H1 (cell line): ENCODE measurements around the gene EHHADH. TPM values are rescaled to one million over a fixed set of nuclear protein-coding genes. Genes with fewer than 3 reads are reported as not detected.

Experiments used
- CTCF ChIA-PET: fragments of 300-600 bp; sonication (Branson Sonifier 250); formaldehyde crosslinking; loops from one replicate; lab custom pipeline; 2021; ENCODE audit not compliant: partially characterized antibody; lab: Charles Lee
- POLR2A ChIA-PET: fragments of 300-600 bp; sonication (Branson Sonifier 250); formaldehyde crosslinking; loops from one replicate; lab custom pipeline; 2021; ENCODE audit warnings: inconsistent platforms; ENCODE audit not compliant: partially characterized antibody; lab: Charles Lee
- DNase-seq, 2 experiments: peaks; one replicate each; pipeline versions ENCODE4 v3.0.0 to v3.0.0-alpha.2; 2010 to 2022; ENCODE audit warnings: low spot score in 2 of 2, low read depth in 1 of 2, mixed read lengths in 1 of 2
- FAIRE-seq: peaks from 2 replicates; lab custom pipeline; 2011; peaks lifted over from hg19 to GRCh38; lab: Jason Lieb, UNC
- H2AFZ ChIP-seq: 2 replicates; pipeline ENCODE4 v1.8.1; 2012; ENCODE audit warnings: low read length, inconsistent platforms
- H2AK5ac ChIP-seq: 2 replicates; pipeline ENCODE4 v1.6.1; 2013; ENCODE audit warnings: low read depth, low read length
- H2BK120ac ChIP-seq: replicated peaks from 2 replicates; pipeline ENCODE3; 2013; ENCODE audit warnings: low read depth, low read length, inconsistent platforms
- H2BK12ac ChIP-seq: 2 replicates; pipeline ENCODE4 v1.6.1; 2013; ENCODE audit warnings: low read depth, low read length
- H2BK15ac ChIP-seq: 2 replicates; pipeline ENCODE4 v1.6.1; 2013; ENCODE audit warnings: low read length
- H2BK20ac ChIP-seq: 2 replicates; pipeline ENCODE4 v1.6.1; 2013; ENCODE audit warnings: low read length
- H2BK5ac ChIP-seq: 2 replicates; pipeline ENCODE4 v1.6.1; 2013; ENCODE audit warnings: low read depth, low read length
- H3K14ac ChIP-seq: 2 replicates; pipeline ENCODE4 v1.6.1; 2013; ENCODE audit warnings: inconsistent platforms; ENCODE audit not compliant: insufficient read length
- H3K18ac ChIP-seq: 2 replicates; pipeline ENCODE4 v1.6.1; 2013; ENCODE audit warnings: low read length; ENCODE audit errors: extremely low read depth
- H3K23ac ChIP-seq: 2 replicates; pipeline ENCODE4 v1.6.1; 2013; ENCODE audit warnings: inconsistent platforms; ENCODE audit not compliant: insufficient read length
- H3K23me2 ChIP-seq: 2 replicates; pipeline ENCODE4 v1.6.1; 2013; ENCODE audit warnings: low read depth, low read length
- H3K27ac ChIP-seq: 2 replicates; pipeline ENCODE4 v1.6.1; 2011; ENCODE audit warnings: low read depth, low read length, inconsistent platforms
- H3K27me3 ChIP-seq, 4 experiments: replicated peaks in 1 of 4; 1 replicate in 1 of 4; 2 replicates in 3 of 4; pipeline versions ENCODE4 v1.6.1 to v1.8.1; 2011 to 2013; ENCODE audit warnings: low read length in 3 of 4, mild to moderate bottlenecking in 3 of 4, inconsistent platforms in 2 of 4, mixed read lengths in 2 of 4, moderate library complexity in 1 of 4; ENCODE audit not compliant: control insufficient read depth in 3 of 4, insufficient read depth in 3 of 4; ENCODE audit errors: extremely low read depth in 1 of 4
- H3K36me3 ChIP-seq, 4 experiments: 2 replicates each; pipeline versions ENCODE4 v1.6.1 to v1.8.1; 2011 to 2013; ENCODE audit warnings: mild to moderate bottlenecking in 4 of 4, low read length in 3 of 4, moderate library complexity in 2 of 4, control low read depth in 1 of 4, inconsistent platforms in 1 of 4; ENCODE audit not compliant: insufficient read depth in 4 of 4, control insufficient read depth in 2 of 4
- H3K4ac ChIP-seq: replicated peaks from 2 replicates; pipeline ENCODE3; 2013; ENCODE audit warnings: low read length, low read depth, mixed read lengths, inconsistent platforms; ENCODE audit not compliant: insufficient read length
- H3K4me1 ChIP-seq, 4 experiments: replicated peaks in 1 of 4; 1 replicate in 1 of 4; 2 replicates in 3 of 4; pipeline versions ENCODE4 v1.6.1 to v1.8.1; 2011 to 2013; ENCODE audit warnings: low read length in 3 of 4, inconsistent platforms in 2 of 4, mixed read lengths in 1 of 4; ENCODE audit not compliant: insufficient read depth in 4 of 4, control insufficient read depth in 3 of 4
- H3K4me2 ChIP-seq, 2 experiments: 2 replicates each; pipeline versions ENCODE4 v1.6.1 to v1.8.1; 2011 to 2013; ENCODE audit warnings: low read depth in 2 of 2, low read length in 2 of 2, control low read depth in 1 of 2, inconsistent platforms in 1 of 2, mild to moderate bottlenecking in 1 of 2; ENCODE audit not compliant: insufficient read depth in 1 of 2
- H3K4me3 ChIP-seq, 4 experiments: fragments of 200-600, 300-600 bp in 1 of 4; sonication (generic), shearing (Covaris generic), sonication (Bioruptor Twin) in 1 of 4; 2 replicates each; pipeline versions ENCODE4 v1.5.1 to v1.8.1; 2011 to 2016; ENCODE audit warnings: low read length in 4 of 4, low read depth in 3 of 4, control low read depth in 2 of 4, inconsistent platforms in 2 of 4, mild to moderate bottlenecking in 2 of 4, mixed read lengths in 1 of 4, moderate library complexity in 1 of 4; ENCODE audit not compliant: insufficient read depth in 2 of 4; ENCODE audit errors: extremely low read depth in 1 of 4
- H3K56ac ChIP-seq: replicated peaks from 2 replicates; pipeline ENCODE3; 2013; ENCODE audit warnings: low read depth, mild to moderate bottlenecking, mixed read lengths, low read length, inconsistent platforms; ENCODE audit not compliant: insufficient read length
- H3K79me1 ChIP-seq: 2 replicates; pipeline ENCODE4 v1.6.1; 2013; ENCODE audit warnings: low read depth, low read length, control low read depth
- H3K79me2 ChIP-seq, 2 experiments: 2 replicates each; pipeline versions ENCODE4 v1.6.1 to v1.8.1; 2012 to 2013; ENCODE audit warnings: low read length in 2 of 2, mild to moderate bottlenecking in 2 of 2, inconsistent platforms in 1 of 2; ENCODE audit not compliant: insufficient read depth in 2 of 2, control insufficient read depth in 1 of 2
- H3K9ac ChIP-seq, 4 experiments: replicated peaks in 1 of 4; 1 replicate in 1 of 4; 2 replicates in 3 of 4; pipeline versions ENCODE4 v1.6.1 to v1.8.1; 2011 to 2013; ENCODE audit warnings: low read depth in 3 of 4, low read length in 3 of 4, control low read depth in 2 of 4, mild to moderate bottlenecking in 2 of 4, moderate library complexity in 2 of 4, inconsistent platforms in 1 of 4; ENCODE audit errors: extremely low read depth in 1 of 4
- H3K9me3 ChIP-seq, 2 experiments: 2 replicates each; pipeline versions ENCODE4 v1.6.1 to v1.8.1; 2012 to 2013; ENCODE audit warnings: mild to moderate bottlenecking in 2 of 2, moderate library complexity in 2 of 2, control low read depth in 1 of 2, inconsistent platforms in 1 of 2, low read depth in 1 of 2, low read length in 1 of 2, mixed read lengths in 1 of 2; ENCODE audit not compliant: insufficient read depth in 2 of 2
- H4K20me1 ChIP-seq, 2 experiments: replicated peaks in 1 of 2; 2 replicates each; pipeline versions ENCODE3 to v1.8.1; 2011 to 2013; ENCODE audit warnings: inconsistent platforms in 2 of 2, low read length in 2 of 2, mild to moderate bottlenecking in 1 of 2; ENCODE audit not compliant: insufficient read depth in 2 of 2, control insufficient read depth in 1 of 2
- H4K5ac ChIP-seq: 2 replicates; pipeline ENCODE4 v1.6.1; 2013; ENCODE audit warnings: low read length, low read depth, mixed read lengths, inconsistent platforms; ENCODE audit not compliant: insufficient read length
- H4K8ac ChIP-seq: 2 replicates; pipeline ENCODE4 v1.8.0; 2013; ENCODE audit warnings: mild to moderate bottlenecking, moderate library complexity, low read length, inconsistent platforms; ENCODE audit not compliant: insufficient read depth; ENCODE audit errors: extremely low read depth
- H4K91ac ChIP-seq: replicated peaks from 2 replicates; pipeline ENCODE3; 2013; ENCODE audit warnings: low read length, mixed read lengths, inconsistent platforms; ENCODE audit not compliant: insufficient read length
- ASH2L ChIP-seq: fragments of 200-600, 300-600 bp; sonication (generic); IDR thresholded peaks from one replicate; pipeline ENCODE4 v1.7.1; 2017; ENCODE audit warnings: low read length
- CBX8 ChIP-seq: fragments of 300-800, 300-1000 bp; sonication (generic); IDR thresholded peaks from 2 replicates; pipeline ENCODE4 v1.7.1; 2016; ENCODE audit warnings: low read depth, low read length, borderline replicate concordance
- CHD1 ChIP-seq: IDR thresholded peaks from 2 replicates; pipeline ENCODE4 v1.6.1; 2012; ENCODE audit warnings: low read depth, low read length, improper control_type of control experiment
- CHD2 ChIP-seq: IDR thresholded peaks from 2 replicates; pipeline ENCODE4 v1.6.1; 2012; ENCODE audit warnings: low read length, improper control_type of control experiment
- CREB1 ChIP-seq: IDR thresholded peaks from 2 replicates; pipeline ENCODE4 v1.6.1; 2012; ENCODE audit warnings: inconsistent platforms
- FOSL1 ChIP-seq: IDR thresholded peaks from 2 replicates; pipeline ENCODE4 v1.6.1; 2011; ENCODE audit warnings: mild to moderate bottlenecking, low read depth, low read length, moderate library complexity; ENCODE audit not compliant: insufficient read depth
- KDM1A ChIP-seq: fragments of 200-600, 300-600 bp; sonication (generic); IDR thresholded peaks from 2 replicates; pipeline ENCODE4 v1.7.1; 2016; ENCODE audit warnings: mild to moderate bottlenecking, low read length, borderline replicate concordance
- NANOG ChIP-seq: IDR thresholded peaks from 2 replicates; pipeline ENCODE4 v1.6.1; 2011; ENCODE audit warnings: low read length, low read depth, mild to moderate bottlenecking, inconsistent platforms; ENCODE audit not compliant: insufficient read depth, poor library complexity, severe bottlenecking
- PHF8 ChIP-seq: fragments of 200-600 bp; sonication (generic); conservative IDR thresholded peaks from 2 replicates; pipeline ENCODE4 v1.7.1; 2012; ENCODE audit warnings: low read depth, mild to moderate bottlenecking, inconsistent platforms, low read length, moderate library complexity
- RAD21 ChIP-seq, 2 experiments: IDR thresholded peaks in 1 of 2; conservative IDR thresholded peaks in 1 of 2; 2 replicates each; pipeline ENCODE4 v1.6.1; 2011; ENCODE audit warnings: low read depth in 2 of 2, low read length in 2 of 2, improper control_type of control experiment in 1 of 2, inconsistent platforms in 1 of 2, mild to moderate bottlenecking in 1 of 2, moderate library complexity in 1 of 2
- RFX5 ChIP-seq: IDR thresholded peaks from 2 replicates; pipeline ENCODE4 v1.6.1; 2011; ENCODE audit warnings: low read depth, low read length, improper control_type of control experiment, borderline replicate concordance
- RNF2 ChIP-seq: fragments of 200-900, 300-1000 bp; sonication (generic); IDR thresholded peaks from 2 replicates; pipeline ENCODE4 v1.7.1; 2016; ENCODE audit warnings: borderline replicate concordance, low read depth, mild to moderate bottlenecking, antibody characterized with exemption, low read length; ENCODE audit not compliant: poor library complexity, severe bottlenecking; ENCODE audit errors: missing control alignments
- SIX5 ChIP-seq: IDR thresholded peaks from 2 replicates; pipeline ENCODE4 v1.6.1; 2011; ENCODE audit warnings: mild to moderate bottlenecking, low read depth, low read length
- SUZ12 ChIP-seq: fragments of 200-600 bp; sonication (generic); IDR thresholded peaks from 2 replicates; pipeline ENCODE4 v1.6.1; 2012; ENCODE audit warnings: mild to moderate bottlenecking, inconsistent platforms, low read length, moderate library complexity, mixed read lengths
- TBP ChIP-seq: IDR thresholded peaks from 2 replicates; pipeline ENCODE4 v1.6.1; 2011; ENCODE audit warnings: low read depth, low read length, improper control_type of control experiment
- WGBS, 2 experiments: shearing (Covaris generic) in 1 of 2; methylation state at CpG; one replicate each; pipeline versions ENCODE4 v1.1.6 to v1.1.7; 2013 to 2015; ENCODE audit warnings: low lambda C conversion rate in 2 of 2, mixed read lengths in 2 of 2, inconsistent platforms in 1 of 2, low coverage in 1 of 2, missing lambda C conversion rate in 1 of 2; ENCODE audit not compliant: insufficient replicate concordance in 2 of 2, insufficient coverage in 1 of 2, insufficient read length in 1 of 2; ENCODE audit errors: extremely low coverage in 1 of 2, missing lambda C conversion rate in 1 of 2; 5-methylcytosine and 5-hydroxymethylcytosine counted together
- polyA plus RNA-seq, 7 experiments: library from polyadenylated mRNA; depleted of rRNA in 3 of 7; stranded (reverse) in 5 of 7; unstranded in 2 of 7; fragments of >200 nt in 5 of 7; fragments of 200-250 nt in 2 of 7; gene quantifications; 1 replicate in 5 of 7; 2 replicates in 1 of 7; 4 replicates in 1 of 7; pipeline versions ENCODE4 v1.2.1 to v1.2.3, GENCODE V29; 2011 to 2013; ENCODE audit warnings: missing spikeins in 2 of 7, mixed read lengths in 2 of 7
- total RNA-seq: library from RNA; stranded (reverse); fragmentation: NEBNext Ultra II Directional; extraction: Animal tissue kit (Norgen Biotek cat#: 25700); gene quantifications from 2 replicates; pipeline ENCODE4 v1.2.1, GENCODE V29; 2021

Gene EHHADH
- total and polyA plus RNA-seq, 2 of the 8 experiments (the other 6 are each of a cell fraction or from before 2014, with no cell fraction given), result 1.4 to 3.5 TPM

DNA sequence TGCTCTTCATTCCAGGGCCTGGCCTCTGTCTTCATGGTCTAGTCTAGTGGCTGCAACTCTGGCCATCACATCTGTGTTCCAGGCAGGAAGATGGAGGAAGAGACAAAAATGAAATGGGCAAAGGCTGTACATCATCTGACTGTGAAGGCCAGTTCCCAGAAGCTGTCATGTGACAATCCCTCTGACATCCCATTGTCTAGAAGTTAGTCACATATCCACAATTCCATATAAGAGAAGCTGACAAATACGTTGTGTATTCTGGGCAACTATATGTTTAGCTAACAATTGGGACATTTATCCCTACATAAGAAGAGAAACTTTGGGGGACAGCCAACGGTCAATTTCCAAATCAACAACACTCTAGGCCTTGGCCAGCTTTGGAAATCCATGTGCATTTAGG lies 66.5 kb downstream of the EHHADH start:
- DNase-seq (no peak), FAIRE-seq (no peak)
- H4K8ac ChIP-seq, result no peak overlapping the region
- H3K79me2 ChIP-seq, result no peaks in the 10 kb centered on the region
- H4K5ac ChIP-seq, result no peak overlapping the region
- CTCF ChIA-PET, result interaction anchor here (1.2 to 2.2 kb wide), 7 partner anchors 10 to 121 kb away, joined by 3 to 24 read pairs (median 4); no protein-coding TSS in a partner anchor
- no peak overlapping the region for H2BK120ac ChIP-seq
- no peak overlapping the region for H3K14ac ChIP-seq
- H3K27me3 ChIP-seq, result no peaks in the 10 kb centered on the region
- no peak overlapping the region for H3K4me3 ChIP-seq
- no peak overlapping the region for H2BK5ac ChIP-seq
- H3K9me3 ChIP-seq, result no peaks in the 10 kb centered on the region
- H2BK20ac ChIP-seq, result no peak overlapping the region
- H2BK15ac ChIP-seq, result no peak overlapping the region
- POLR2A ChIA-PET, result no interaction called here
- no peak overlapping the region for H3K18ac ChIP-seq
- H3K23me2 ChIP-seq, result no peaks in the 10 kb centered on the region
- H4K20me1 ChIP-seq, result no peaks in the 10 kb centered on the region
- no peak overlapping the region for H3K56ac ChIP-seq
- H2AFZ ChIP-seq, result no peak overlapping the region
- H2BK12ac ChIP-seq, result no peak overlapping the region
- WGBS, 2 experiments, result 84% methylated on average over 2 of the region's 2 CpGs; no CpG with 5 or more reads in 1 of the 2 experiments
- no peaks in the 10 kb centered on the region for H3K79me1 ChIP-seq
- H3K23ac ChIP-seq, result no peak overlapping the region
- H4K91ac ChIP-seq, result no peak overlapping the region
- H3K27ac ChIP-seq, result no peak overlapping the region
- no peak overlapping the region for H3K4me2 ChIP-seq
- H3K4ac ChIP-seq, result no peak overlapping the region
- no peaks in the 10 kb centered on the region for H3K4me1 ChIP-seq
- H2AK5ac ChIP-seq, result no peak overlapping the region
- no peak overlapping the region for H3K9ac ChIP-seq
- H3K36me3 ChIP-seq, result no peaks in the 10 kb centered on the region
- TF ChIP-seq CHD2 (no peak), FOSL1 (no peak), RNF2 (no peak), CHD1 (no peak), SUZ12 (no peak), SIX5 (no peak), TBP (no peak), NANOG (no peak), RAD21 (IDR thresholded peaks at IDR 0.05 in 1 of 2, conservative IDR thresholded peaks at IDR 0.05 in 1 of 2; ENCODE audit: low read depth in 2 of 2, low read length in 2 of 2) (no peak), ASH2L (no peak), CREB1 (no peak), PHF8 (no peak), KDM1A (no peak), RFX5 (no peak), CBX8 (no peak)
